ENCODE measurements around the gene DGKQ.

Gene DGKQ

DNA sequence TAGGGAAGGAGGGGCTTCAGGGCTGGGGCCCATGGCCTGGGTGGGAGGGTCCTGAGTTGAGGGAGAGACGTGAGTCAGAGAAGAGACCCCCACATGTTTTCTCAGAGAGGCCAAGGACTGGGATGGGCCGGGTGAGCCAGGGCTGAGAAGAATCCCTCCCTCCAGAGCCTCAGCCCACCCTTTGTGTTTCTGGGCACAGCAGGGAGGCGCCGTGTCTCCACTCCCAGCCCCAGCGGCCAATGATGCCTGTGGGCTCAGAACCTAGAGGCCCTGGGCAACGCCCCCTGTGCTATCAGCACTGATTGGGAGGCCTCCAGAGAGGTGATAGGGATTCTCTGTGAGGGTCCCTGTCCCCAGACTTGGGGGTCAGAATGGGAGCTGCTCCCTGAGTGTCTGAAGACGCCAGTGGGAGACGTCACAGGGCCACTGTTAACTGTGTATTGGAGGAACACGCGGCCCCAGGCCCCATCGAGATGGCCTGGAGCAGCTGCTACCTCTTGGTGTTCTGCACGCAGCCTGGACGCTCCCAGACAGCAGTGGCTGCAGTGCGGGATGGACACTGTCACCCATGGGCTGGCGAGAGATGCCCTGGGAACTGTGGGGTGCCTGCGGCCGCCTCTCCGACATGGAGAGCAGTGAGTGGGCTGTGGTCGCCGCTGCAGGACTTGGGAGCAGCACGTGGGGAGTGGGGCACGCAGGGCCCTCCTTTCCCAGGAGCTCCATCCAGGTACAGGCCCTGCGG, 46.5 kb upstream of the DGKQ start:
- H3K4me1 ChIP-seq = no peaks in the 10 kb centered on the region
- H3K36me3 ChIP-seq = no peaks in the 10 kb centered on the region
- no peaks in the 10 kb centered on the region for H3K9me3 ChIP-seq
- no peak for DNase-seq
- H3K4me3 ChIP-seq (ENCODE audit: low read depth, low read length) = no peak overlapping the region
- TF ChIP-seq, protein P1, sequence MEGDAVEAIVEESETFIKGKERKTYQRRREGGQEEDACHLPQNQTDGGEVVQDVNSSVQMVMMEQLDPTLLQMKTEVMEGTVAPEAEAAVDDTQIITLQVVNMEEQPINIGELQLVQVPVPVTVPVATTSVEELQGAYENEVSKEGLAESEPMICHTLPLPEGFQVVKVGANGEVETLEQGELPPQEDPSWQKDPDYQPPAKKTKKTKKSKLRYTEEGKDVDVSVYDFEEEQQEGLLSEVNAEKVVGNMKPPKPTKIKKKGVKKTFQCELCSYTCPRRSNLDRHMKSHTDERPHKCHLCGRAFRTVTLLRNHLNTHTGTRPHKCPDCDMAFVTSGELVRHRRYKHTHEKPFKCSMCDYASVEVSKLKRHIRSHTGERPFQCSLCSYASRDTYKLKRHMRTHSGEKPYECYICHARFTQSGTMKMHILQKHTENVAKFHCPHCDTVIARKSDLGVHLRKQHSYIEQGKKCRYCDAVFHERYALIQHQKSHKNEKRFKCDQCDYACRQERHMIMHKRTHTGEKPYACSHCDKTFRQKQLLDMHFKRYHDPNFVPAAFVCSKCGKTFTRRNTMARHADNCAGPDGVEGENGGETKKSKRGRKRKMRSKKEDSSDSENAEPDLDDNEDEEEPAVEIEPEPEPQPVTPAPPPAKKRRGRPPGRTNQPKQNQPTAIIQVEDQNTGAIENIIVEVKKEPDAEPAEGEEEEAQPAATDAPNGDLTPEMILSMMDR (IDR thresholded peaks at IDR 0.05; ENCODE audit: low read depth, low read length) = no peak
- peaks cover 4% of the 10 kb centered on the region; the same call in 1 of the 2 replicates for H3K27me3 ChIP-seq

DNA sequence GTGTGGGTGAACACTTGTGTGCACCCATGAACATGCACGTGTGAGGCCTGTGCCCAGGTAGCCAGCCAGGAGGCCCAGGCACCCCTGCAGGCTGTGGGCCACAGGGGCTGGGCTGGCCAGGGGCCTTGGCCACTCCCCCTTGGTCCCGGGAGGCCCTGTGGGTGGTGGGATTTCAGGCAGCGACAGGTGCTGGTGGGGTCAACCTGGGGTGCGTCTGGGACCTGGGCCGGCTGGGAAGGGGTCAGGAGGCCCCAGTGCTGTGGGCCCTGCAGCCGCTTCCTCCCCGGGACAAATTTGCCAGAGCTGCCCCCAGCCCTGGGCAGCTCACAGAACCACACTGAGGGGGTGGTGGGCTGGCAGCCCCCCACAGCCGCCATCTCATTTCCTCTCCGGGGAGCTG, 46.0 kb upstream of the DGKQ start:
- DNase-seq = no peak
- Histone ChIP-seq H3K27me3 (peaks cover 4% of the 10 kb centered on the region; the same call in 1 of the 2 replicates), H3K4me1 (no peaks in the 10 kb centered on the region), H3K4me3 (ENCODE audit: low read depth, low read length) (no peak overlapping the region), H3K9me3 (no peaks in the 10 kb centered on the region), H3K36me3 (no peaks in the 10 kb centered on the region)
- TF ChIP-seq, protein P1 (IDR thresholded peaks at IDR 0.05; ENCODE audit: low read depth, low read length) = no peak

DNA sequence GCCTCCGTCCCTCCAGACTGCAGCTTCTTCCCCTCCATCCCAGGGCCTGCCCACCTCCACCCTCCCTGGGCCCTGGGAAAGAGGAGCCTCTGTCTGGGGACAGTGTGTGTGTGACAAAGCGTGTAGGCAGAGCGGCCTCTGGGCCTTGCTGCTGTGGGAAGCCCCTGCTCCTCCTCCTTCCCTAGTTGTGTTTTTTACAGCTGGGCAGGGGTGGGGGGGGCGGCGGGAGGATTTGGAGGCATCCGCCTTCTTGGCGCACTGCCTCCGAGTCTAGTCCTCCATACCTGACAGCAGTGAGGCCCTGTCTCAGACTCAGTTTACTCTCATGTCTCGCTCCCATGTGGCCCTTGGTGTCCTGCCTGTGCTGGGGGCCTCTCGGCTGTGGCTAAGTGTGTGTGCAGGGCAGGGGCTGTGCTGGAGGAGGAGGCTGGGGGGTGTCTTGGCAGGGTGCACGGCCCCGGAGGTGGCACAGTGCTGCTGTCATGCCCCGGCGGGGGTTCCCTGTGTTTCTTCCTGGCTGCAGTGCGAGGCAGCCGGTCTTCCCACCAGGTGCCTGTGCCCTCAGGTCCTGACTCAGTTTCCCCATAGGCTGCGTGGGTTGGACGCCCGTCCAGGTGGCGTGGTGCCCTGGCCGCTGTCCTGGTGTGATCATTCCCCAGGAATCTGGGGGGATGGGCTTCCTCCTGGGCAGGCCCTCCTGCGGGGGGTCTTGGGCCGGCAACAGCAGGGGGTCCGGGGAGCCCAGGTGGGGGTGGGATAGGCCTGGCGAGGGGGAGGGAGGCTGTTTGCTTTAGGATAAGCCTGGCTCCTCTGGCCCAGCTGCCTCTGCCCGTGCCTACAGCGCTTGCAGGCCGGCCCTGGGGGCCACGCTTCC, 45.0 kb upstream of the DGKQ start:
- peaks cover 4% of the 10 kb centered on the region; the same call in 1 of the 2 replicates for H3K27me3 ChIP-seq
- TF ChIP-seq, protein P1 (IDR thresholded peaks at IDR 0.05; ENCODE audit: low read depth, low read length) = no peak
- no peak overlapping the region for H3K4me3 ChIP-seq (ENCODE audit: low read depth, low read length)
- H3K9me3 ChIP-seq = no peaks in the 10 kb centered on the region
- no peaks in the 10 kb centered on the region for H3K36me3 ChIP-seq
- H3K4me1 ChIP-seq = no peaks in the 10 kb centered on the region
- DNase-seq = no peak

DNA sequence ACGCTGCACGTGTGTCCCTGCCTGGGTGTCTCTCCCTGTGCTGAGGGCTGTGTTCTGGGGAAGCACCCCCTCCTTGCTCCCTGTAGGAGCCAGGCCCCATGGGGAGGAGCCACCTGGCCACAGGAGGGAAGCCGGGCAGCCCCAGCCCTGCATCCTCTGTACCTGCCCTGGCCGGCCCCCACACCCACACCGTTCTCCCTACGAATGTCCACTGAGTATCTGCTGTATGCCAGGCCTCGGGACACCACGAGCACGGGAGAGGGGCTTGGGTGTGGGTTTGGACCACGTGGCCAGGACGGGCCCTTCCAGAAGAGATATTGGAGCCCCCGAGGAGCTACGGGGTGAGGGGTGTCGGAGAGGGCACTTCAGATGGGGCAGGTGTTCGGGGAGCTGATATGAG, 44.3 kb upstream of the DGKQ start:
- TF ChIP-seq, protein P1 (IDR thresholded peaks at IDR 0.05; ENCODE audit: low read depth, low read length) = no peak
- H3K9me3 ChIP-seq = no peaks in the 10 kb centered on the region
- H3K4me3 ChIP-seq (ENCODE audit: low read depth, low read length) = no peak overlapping the region
- peaks cover 6% of the 10 kb centered on the region for H3K27me3 ChIP-seq
- H3K4me1 ChIP-seq = no peaks in the 10 kb centered on the region
- DNase-seq = no peak
- no peaks in the 10 kb centered on the region for H3K36me3 ChIP-seq

DNA sequence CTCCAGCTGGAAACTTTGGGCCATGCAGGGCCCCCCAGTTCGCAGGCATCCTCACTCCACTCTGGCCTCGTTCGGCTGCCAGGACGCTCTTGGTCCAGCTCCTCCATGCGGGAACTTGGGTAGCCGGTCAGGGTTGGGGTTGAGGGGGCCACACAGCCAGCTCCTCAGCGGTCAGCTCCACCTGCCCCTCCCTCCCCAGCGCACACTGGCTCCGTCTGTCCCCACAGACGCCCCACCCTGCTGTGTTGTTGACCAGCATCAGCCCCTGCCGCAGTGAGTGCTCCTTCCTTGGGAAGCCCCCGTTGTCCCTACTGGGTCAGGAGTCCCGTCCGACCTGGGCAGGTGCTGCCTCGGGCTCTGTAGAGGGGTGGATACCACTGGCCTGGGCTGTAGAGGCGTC, 43.8 kb upstream of the DGKQ start:
- no peak overlapping the region for H3K4me3 ChIP-seq (ENCODE audit: low read depth, low read length)
- peaks cover 8% of the 10 kb centered on the region for H3K27me3 ChIP-seq
- no peaks in the 10 kb centered on the region for H3K36me3 ChIP-seq
- no peaks in the 10 kb centered on the region for H3K9me3 ChIP-seq
- TF ChIP-seq, protein P1 (IDR thresholded peaks at IDR 0.05; ENCODE audit: low read depth, low read length) = no peak
- no peak for DNase-seq
- no peaks in the 10 kb centered on the region for H3K4me1 ChIP-seq

DNA sequence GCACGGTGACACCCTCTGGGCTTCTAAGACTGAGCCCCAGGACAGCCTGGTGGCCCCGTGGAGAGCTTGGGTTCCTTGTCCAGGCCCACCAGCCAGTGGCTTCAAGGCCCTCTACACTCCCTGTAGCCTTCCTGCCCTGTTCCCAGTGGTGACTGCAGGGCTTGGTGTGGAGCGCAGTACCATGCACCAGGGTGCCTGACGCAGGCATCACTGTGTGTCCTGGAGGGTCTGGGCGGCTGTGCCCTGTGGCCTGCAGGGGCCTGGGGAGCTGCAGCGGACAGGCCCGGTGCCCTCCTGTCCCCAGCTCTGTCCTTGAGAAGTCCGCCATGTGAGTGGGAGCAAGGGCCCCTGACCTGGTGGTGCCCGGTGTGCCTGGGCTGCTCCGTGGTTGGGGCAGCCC, 42.4 kb upstream of the DGKQ start:
- Histone ChIP-seq H3K4me1 (no peaks in the 10 kb centered on the region), H3K4me3 (ENCODE audit: low read depth, low read length) (no peak overlapping the region), H3K36me3 (no peaks in the 10 kb centered on the region), H3K27me3 (peaks cover 13% of the 10 kb centered on the region), H3K9me3 (no peaks in the 10 kb centered on the region)
- TF ChIP-seq, protein P1 (IDR thresholded peaks at IDR 0.05; ENCODE audit: low read depth, low read length) = no peak
- DNase-seq = no peak
